ENCODE results near the gene WWP2.
"Not testable (repeated sequence)": the region's sequence is repeated elsewhere in the genome, so short reads cannot be mapped to it uniquely, and the experiment has no call there.

WWP2 gene

DNA sequence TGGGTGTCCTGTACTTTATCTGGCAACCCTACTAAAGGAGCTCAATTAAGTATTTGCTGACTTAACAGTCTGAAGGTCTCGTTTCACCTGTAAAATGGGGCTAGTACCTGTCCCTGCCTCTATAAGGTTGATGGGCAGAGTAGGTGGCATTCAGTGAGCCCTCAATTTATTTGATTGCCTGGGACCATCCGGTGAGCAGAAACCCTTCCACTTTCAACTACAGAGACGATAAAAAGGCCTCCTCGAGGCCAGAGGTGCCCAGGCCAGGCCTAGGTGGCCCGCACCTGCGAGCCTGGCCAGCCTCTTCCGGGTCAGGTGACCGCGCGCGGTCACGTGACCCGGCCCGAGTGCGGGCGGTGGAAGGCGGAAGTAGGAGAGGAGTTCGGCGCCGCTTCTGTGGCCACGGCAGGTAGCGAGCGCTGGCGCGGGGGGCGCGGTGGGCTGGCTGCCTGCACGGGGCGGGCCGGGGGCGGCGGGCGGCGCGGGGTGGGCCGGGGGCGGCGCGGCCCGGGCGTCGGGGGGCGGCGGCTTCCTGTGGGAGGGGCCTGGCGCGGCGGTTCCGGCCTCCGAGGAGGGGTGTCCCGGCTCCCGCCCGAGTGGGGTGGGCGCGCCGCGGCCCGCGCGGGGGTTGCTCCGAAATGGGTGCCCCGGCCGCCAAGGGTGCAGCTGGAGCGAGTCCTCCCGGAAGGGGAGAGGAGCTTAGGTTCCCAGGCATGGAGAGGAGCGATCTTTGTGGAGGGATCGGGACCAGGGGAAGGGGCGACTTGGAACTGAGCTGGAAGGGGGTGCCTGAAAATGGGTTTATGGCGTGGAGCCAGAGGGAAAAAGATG lies at the start of gene WWP2:
Gene WWP2 (plus strand): TSS at position 350 of the 831 bp plus-strand sequence. CDS start 24,679 bp downstream, outside the sequence.
- DNase-seq: peak; percentile 79

DNA sequence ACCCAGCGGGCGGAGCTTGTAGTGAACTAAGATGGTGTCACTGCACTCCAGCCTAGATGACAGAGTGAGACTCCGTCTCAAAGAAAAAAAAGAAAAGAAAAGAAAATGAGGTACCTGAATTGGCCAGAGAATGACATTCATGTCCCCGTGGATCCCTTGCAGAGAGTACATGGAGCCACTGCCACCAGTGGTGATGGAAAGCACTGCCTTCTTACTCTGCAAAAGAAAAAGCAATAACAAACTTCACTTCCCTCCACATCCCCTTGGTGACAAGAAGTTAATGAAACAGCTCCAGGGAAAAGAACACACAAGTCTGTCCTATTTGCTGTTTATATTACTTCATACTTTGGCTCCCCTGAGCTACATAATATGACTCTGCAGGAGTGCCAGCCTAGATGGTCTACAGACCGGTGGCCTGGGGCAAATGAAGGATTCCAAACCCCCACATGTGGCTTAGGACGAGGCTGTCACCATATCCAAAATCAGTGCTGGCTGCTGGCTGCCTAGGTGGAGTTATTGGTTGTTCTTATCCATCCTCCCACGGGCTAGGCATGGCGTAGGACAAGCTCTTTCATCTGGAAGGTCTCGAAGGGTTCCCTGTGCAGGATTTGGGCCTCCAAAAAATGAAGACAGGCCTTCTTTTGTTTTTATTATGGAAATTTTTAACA lies 49.1 kb upstream of the WWP2 start:
- no peak for DNase-seq

DNA sequence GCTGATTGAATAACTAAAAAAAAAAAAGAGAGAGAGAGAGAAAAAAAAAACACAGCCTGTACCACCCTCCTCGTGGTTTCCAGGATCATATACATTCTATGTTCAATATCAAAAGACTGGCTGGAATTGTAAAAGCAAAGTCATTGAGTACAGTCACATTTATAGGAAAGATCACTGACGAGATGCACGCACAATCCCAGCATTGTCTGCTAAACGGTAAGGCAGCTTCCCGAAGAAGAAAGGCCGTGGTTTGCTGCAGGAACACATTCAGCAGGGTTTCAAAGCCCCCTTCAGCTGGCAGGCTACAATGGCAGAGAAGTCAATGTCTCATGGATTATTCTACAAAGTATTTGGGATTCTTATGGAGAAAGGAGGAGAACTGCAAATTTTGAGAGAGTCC lies 45.1 kb upstream of the WWP2 start:
- no peak for DNase-seq

DNA sequence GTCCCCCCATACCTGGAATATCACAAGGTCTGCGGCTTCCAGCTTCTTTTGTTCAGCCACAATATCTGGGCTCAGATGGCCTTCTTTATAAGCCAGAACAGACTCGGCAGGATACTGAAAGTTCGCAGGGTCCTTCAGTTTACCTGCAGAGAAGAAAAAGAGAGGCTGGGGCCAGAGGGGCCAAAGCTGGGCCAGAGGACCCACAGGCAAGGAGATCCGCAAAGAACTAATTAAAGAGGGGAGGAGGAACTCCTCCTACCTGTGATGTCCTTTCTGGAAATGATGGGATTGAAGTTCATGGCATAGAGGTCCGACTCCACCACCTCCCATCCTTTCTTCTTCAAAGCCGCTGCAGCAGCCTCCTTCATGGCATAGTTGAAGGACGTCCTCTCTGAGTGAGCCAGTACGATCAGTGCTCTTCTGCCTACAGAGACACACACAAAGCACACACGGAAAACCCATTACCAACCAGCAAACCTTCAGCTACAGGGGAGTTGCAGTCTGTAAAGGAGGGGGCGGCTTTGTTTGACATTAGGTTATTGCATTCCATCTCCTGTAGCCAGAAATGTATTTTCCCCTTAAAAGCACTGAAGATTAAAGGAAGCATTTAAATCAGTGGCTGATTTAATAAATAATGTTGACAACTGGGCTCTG lies 43.9 kb upstream of the WWP2 start:
- DNase-seq: no peak

DNA sequence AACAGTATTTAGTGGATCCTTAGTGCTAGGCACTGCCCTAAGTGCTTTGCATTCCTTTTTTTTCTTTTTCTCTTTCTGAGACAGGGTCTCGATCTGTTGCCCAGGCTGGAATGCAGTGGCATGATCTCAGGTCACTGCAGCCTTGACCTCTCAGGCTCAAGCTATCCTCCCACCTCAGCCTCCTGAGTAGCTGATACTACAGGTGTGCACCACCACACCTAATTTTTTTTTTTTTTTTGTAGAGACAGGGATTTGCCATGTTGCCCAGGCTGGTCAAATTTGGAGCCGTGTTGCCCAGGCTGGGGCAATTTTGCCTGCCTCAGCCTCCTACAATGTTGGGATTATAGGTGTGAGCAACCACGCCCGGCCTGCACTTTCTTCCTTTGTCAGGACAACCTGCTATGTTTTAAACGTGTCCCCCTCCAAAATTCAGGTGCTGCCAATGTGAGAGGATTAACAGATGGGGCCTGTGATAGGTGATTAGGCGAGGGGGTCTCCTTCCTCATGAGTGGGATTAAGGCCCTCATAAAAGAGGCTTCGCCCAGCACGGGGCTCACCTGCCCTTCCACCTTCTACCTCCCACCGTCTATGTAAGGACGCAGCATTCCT lies 41.2 kb upstream of the WWP2 start:
- no peak for DNase-seq

DNA sequence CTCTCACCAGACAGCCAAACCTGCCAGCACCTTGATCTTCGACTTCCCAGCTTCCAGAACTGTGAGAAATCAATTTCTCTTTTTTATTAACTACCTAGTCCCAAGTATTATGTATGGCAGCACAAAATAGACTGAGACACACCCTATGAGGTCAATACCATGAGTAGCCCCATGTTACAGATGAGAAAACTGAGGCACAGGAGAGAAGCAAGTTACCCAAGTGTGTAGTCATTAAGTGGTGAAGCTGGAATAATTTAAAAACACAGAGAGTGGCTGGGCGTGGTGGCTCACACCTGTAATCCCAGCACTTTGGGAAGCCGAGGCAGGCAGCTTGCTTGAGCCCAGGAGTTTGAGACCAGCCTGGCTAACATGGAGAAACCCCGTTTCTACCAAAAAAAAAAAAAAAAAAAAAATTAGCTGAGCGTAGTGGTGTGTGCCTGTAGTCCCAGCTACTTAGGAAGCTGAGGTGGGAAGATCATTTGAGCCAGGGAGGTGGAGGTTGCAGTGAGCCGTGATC lies 40.6 kb upstream of the WWP2 start:
- DNase-seq: no peak

DNA sequence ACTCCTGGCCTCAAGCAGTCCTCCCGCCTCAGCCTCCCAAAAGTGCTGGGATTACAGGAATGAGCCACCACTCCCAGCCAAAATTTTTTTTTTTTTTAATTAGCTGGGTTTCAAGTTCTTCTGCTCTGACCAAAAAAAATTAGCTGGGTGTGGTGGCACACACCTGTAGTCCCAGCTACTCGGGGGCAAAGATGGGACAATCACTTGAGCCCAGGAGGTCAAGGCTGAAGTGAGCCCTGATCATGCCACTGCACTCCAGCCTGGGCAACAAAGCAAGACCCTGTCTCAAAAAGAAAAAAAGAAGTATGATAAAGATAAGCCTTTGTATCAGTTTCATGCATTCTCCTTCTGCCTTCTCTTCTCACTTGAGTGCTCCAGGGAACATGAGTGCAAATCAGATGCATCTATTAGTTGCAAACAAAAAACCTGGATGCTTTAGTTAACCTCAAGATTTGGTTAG lies 37.7 kb upstream of the WWP2 start:
- no peak for DNase-seq

DNA sequence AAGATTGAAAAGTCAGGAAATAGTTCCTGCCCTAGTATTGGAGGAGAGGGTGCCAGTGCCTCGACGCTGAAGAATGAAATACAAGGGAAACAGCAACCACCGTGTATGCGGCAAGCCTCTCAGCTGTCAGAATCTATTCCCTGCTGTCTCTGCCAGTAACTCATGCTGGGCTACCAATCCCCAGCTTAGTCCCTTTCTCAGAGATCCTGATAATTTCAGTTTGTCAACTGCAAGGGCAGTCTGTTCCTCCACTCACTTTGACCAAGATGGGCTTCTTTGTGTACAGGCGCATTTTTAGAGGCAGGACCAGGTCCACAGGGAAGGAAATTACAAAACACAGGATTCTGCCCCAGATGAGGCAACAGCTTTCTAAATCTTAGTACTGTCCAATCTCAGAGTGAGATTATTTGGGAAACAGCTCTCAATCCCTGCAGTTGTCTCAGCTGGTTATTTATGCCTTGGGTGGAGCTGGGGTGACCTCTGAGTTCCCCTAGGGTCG lies 37.1 kb upstream of the WWP2 start:
- DNase-seq: no peak

DNA sequence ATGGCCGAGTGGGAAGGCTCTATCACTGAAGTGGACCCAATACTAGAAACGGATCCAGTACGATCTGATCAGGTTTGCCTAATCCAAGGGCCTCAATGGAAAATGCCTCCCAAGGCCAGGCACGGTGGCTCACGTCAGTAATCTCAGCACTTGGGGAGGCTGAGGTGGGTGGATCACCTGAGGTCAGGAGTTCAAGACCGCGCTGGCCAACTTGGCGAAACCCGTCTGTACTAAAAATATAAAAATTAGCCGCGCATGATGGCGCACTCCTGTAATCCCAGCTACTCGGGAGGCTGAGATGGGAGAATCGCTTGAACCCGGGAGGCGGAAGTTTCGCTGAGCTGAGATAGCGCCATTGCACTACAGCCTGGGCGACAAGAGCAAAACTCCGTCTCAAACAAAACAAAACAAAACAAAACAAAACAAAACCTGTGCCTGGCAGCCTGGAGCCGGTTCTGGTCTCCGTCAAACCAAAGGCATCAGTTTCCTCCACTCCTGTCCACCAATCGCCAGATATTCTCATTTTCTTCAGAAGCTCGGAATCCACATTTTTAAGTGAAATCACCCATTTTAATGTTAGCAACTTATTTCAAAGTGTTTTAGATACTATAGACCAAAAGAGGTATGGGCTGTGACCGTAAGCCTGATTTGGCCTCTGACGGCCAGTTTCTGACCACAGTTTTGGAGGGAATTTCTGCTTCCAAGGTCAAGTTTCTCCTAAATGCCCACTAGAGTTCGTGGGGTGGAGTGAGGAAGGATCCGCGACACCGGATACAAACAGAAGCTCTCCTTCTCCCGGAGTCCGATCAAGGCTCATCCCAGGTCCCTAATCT lies 36.4 kb upstream of the WWP2 start:
- no peak for DNase-seq

DNA sequence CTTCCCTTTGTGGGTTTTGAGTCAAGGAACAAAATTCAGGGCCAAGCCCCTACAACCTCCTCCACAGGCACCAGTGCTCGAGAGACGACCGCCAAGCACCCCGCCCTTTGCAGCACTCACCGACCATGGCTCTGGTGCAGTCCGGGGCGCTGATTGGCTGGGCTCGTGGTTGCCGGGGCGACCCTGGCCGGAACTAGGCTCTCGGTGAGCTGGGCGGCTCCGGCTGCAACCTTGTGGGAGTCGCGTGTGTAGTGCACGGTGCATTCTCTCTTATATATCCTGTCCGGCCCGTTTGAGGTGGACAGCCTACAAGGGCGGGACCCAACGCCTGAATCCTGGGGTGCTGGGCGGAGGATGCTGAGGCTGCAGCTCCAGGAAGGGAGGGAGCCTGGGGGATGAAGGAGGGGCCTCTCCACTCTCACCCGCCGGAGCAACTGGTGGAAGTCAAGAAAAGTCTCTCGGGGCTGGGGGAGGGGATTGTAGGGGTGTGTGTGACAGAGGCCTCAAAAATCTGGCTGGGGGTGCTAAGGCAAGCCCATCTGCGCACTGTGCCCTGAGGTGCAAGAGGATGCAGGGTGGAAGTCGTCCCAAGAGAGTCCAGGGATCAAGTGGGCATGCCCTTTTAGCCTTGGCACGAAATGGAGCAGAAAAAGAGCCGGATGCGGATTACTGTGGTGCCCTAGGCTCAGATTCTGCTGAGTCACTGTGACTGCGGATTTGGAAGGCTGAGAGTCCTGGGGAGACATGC lies 35.6 kb upstream of the WWP2 start, which contains the start of gene NQO1:
Gene NQO1 (minus strand): TSS at position 248 of the 748 bp plus-strand sequence. CDS start 121 bp downstream, at position 127.
- DNase-seq: peak; percentile 84

DNA sequence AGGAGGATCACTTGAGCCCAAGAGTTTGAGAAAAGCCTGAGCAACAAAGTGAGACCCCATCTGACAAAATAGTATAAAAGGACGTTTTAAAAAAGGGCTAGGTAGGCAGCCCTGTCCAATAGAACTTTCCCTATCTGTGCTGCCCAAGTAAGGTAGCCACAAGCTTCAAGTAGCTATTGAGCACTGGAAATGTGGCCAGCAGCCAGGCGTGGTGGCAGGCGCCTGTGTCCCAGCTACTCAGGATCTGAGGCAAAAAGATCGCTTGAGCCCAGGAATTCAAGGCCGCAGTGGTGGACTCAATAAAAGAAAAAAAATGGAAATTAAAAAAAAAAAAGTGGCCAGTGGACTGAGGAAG lies 34.2 kb upstream of the WWP2 start:
- DNase-seq: no peak

DNA sequence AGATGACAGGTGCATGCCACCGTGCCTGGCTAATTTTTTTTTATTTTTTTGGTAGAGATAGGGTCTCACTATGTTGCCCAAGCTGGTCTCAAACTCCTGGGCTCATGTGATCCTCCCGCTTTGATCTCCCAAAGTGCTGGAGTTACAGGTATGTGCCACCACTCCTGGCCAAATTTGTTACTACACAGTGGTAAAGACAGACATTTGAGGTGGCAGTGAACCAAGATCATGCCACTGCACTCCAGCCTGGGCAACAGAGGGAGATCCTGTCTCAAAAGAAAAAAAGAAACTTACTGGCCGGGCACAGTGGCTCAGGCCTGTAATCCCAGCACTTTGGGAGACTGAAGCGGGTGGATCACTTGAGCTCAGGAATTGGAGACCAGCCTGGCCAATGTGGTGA lies 33.1 kb upstream of the WWP2 start:
- DNase-seq: not testable (repeated sequence)

DNA sequence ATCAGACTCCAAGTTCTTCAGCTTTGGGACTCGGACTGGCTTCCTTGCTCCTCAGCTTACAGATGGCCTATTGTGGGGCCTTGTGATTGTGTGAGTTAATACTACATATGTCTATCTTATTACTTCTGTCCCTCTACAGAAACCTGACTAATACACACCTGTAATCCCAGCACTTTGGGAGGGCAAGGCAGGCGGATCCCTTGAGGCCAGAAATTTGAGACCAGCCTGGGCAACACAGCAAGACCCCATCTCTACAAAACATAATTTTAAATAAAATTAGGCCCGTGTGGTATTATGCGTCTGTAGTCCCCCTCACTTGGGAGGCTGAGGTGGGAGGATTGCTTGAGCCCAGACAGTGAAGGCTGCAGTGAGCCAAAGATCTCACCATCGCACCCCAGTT lies 30.9 kb upstream of the WWP2 start:
- DNase-seq: not testable (repeated sequence)

DNA sequence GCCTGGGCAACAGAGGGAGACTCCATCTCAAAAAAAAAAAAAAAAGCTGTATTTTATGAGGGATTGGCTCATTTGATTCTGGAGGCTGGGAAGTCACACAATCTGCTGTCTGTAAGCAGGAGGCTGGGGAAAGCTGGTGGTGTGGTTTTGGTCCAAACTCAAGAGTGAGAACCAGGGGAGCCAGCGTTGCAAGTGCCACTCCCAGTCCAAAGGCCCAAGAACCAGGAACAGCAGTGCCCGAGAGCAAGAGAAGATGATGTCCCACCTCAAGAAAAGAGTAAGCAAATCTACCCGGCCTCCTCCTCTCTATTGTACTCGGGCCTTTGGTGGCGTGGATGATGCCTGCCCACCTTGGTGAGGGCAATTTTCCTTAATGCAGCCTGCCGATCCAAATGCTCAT lies 30.0 kb upstream of the WWP2 start:
- DNase-seq: no peak

DNA sequence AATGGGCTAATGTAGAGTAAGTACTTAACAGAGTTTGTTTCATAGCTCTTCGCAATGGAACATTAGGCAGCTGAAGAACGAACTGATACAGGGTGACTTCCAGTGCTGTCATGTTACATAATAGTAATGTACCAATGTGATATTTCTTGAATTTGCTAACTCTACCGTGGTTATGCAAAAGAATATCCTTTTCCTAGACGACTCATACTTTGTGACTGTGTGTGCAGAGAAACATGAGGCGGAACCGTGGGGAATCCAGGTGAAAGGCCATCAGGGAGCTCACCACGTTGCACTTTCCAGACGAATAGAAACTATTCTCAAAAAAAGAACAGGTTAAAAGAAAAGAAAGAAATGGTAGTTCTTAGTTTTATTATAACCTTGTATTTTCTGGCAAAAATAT lies 20.6 kb upstream of the WWP2 start:
- DNase-seq: no peak

DNA sequence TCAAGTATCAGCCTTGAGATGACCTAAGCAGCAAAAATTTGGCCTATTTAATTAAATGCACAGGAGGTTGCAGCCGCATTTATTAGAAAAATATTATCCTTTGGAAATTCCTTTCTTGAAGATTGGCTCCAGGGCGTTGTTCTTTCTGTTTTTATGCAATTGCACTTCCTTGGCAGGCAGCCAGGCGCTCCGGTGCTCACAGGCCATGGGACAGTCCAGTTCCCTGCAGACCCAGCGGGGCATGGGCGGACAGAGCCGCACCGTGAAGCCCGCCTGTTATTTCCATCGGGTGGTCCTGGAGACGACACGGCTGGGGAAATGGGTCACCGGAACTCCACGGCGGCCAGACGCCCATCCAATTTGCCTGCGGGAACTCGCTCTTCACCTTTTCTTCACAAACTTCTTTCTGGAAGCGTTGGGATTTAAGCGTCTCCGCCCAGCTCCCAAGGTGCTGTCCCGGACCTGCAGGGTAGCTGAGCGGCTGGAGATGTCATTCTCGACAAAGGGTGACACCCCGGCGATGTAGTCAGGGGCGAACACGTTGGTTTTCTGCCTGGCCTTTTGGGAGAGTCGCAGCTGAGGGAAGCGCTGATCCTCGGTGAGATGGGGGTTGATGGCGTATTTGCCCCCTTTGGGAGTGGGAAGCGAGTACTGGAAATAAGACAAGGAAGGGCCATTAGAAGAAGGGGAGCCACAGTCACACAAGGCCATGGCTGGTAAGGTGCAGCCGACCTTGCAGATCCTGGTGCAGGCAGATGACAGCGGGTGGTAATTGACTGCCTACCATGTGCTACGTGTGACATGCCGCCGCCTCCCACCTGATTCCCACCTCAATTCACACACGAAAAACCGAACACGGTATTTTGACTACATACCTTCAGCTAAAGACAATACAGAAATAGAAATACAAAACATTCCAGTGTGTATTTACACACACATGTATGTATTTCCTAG lies 19.9 kb upstream of the WWP2 start:
- no peak for DNase-seq

DNA sequence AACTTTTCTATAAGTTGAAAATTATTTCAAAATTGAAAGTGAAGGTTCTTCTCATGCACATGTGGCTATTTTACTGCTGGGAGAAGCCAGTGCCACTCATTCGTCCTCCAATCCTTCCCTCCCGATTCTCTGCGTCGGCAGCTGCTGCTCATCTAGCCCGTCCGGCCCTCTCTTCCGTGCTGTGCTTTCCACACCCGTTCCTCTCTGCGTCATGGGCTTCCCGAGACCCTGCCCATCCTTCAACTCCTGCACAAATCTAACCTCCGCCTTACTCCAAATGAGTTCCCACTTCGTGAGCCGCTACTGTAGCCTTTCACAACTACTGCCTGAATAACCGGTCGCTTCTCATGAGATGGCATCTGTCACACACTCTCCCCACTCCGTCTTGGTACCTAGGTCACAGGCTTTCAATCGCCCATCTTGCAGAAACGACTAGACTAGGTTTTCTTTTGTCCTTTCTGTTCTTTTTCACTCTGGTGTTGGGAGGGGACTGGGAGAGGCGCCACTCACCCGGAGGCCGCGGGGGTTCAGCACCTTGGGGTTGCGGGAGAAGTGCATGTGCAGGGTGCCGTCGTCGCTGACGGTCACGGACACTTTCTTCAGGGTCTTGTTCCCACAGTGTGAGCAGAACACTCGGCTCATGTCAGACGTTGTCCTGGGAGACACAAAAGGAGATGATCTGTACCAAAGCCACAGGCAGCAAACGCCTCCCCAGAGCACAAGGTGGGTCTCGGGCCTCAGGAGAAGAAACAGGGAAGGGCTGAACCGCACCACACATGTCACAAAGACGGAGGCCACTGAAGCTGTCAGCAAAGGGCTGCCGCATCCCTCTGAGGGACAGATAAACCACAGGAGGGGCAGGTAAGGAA lies 17.5 kb upstream of the WWP2 start:
- DNase-seq: no peak

DNA sequence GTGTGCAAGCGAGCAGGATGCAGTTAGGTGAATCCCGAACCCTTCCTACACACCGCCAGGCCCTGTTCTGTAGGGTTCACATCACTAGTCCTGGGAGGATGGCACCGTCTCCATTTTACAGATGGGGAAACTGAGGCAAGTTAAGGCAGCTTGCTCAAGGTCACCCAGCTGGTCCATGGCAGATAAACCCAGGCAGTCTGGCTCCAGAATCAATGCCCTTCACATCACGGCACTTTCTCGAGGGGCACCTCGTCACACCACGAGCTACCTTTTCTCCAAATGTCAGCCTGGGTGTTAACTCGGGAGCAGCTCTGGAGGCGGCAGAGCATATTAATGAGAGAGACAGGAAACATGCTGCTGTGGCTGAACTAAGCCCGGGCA lies 16.9 kb upstream of the WWP2 start:
- DNase-seq: no peak

DNA sequence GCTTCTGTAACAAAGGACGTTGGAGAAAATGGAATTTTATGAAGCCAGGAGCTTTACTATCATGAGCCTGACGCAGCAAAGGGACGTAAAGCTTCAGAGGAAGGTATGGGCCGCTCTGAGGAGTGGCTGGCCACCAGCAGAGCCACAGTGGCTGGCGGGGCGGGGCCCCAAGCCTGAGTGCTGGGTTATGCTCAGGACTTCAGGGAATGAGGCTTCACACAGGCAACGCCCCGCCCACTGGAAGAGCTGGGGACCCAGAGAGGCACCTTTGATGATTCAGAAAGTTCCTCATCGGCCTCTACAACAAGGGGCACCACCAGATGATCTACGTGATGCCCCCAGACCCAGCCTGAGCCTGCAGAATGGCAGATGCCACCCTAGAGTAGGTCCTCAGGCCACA lies 16.2 kb upstream of the WWP2 start:
- no peak for DNase-seq
